HG03097 (cell line): Measurements from ENCODE around the gene EPB41L4B.
"Not testable (repeated sequence)": the region's sequence is repeated elsewhere in the genome, so short reads cannot be mapped to it uniquely, and the experiment has no call there.

Source experiments
- ATAC-seq: cut with Tn5 transposase; IDR thresholded peaks from one replicate; pipeline ENCODE4 v1.9.1; 2021; ENCODE audit not compliant: unreplicated experiment, low FRiP score

The EPB41L4B gene

DNA sequence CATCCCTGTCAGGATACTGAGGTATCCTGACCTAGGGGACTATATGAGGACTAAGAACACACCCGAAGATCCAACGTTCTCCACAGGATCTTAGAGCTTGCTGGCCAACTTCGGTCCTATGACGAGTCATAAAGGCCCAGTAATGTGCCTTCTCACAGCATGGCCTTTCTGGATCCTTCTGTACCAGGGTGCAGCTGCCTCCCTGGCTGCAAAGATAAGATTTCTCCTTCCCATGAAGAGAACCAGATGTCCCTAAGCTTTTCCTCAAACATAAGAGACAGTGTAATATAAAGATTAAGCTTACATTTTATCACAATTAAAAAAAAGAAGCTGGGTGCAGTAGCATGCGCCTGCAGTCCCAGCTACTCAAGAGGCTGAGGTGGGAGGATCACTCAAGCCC is 18.3 kb downstream of the EPB41L4B start:
- ATAC-seq, result no peak

- no peak for ATAC-seq
Measured at GRCh38 chr9:109301012-109301411, 19.8 kb downstream of the EPB41L4B start.

DNA sequence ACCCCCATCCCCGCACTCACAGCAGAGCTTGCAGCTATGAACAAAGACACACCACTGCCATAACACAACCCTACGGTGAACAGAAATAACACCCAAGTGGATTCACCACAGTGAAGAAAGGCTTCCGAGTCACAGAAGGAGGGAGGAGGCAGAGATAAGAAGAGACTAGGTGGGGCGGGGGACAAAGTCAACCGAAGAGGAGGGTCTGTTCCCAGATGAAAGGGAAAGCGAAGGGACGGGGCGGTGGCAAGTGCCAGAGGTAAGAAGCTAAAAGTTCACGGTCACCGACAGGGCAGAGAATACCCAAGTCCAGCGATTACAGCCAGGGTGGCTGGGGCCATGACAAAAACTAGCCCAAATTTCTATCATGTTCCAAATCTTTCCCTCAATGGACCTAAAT is 21.0 kb downstream of the EPB41L4B start:
- ATAC-seq, result no peak

GRCh38 chr9:109297899-109298298 is 23.0 kb downstream of the EPB41L4B start:
- ATAC-seq, result no peak

- no peak for ATAC-seq
Measured at GRCh38 chr9:109295221-109296130, 25.4 kb downstream of the EPB41L4B start.

DNA sequence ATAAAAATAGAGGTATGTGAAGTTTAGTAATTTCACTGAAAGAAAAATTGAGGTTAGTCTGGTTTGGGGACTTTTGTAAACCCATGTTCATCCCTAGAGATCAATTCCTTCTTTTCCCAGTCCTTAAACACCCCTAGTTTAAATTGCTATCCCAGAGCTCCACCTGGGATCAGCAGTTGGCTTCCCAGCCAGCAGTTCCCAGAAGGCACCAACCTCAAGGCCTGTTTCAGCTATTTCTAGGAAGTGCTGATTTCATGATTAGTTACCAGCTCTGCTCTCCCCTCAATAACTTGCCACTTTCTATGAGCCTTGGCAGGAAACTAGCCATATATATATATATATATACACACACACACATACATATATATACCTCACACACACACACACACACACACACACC is 30.5 kb downstream of the EPB41L4B start:
- ATAC-seq, result no peak

DNA sequence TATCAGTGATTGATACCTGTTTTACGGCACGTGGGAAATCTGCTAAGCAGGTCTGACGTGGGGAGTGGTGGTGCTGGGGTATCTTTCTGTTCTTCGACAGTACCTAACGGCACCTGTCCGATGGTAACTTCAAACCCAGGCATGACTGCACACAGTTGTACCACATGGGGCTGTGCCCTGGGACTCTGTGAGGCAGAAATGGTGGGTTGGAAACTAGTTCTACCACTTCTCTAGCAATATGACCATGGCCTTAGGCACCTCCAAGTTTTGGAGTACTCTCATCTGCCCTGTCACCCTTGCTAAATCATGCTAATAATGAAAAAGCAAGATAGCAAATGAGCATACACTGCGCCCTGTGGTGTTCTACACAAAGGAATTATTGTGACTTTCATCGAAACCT is 30.9 kb downstream of the EPB41L4B start:
- no peak for ATAC-seq

GRCh38 chr9:109289186-109289585 is 31.7 kb downstream of the EPB41L4B start:
- no peak for ATAC-seq

DNA sequence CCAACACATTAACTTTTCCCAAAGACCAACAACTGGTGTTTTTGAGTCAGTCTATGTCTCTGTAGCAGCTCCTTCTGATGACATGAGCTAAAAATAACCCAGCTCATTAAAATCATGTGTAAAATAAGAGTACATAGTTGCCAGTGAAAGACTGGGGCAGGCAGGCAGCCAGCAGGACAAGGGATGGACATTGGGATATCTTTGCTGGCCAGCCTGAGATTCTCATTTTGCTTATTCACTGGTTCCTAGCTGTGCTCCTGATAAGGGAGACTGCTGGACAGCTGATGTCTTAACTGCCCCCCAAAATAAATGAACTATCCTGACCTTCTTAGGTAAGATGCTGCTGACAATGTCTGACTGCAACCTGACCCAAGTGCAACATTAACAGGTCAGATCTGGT is 33.9 kb downstream of the EPB41L4B start:
- no peak for ATAC-seq

DNA sequence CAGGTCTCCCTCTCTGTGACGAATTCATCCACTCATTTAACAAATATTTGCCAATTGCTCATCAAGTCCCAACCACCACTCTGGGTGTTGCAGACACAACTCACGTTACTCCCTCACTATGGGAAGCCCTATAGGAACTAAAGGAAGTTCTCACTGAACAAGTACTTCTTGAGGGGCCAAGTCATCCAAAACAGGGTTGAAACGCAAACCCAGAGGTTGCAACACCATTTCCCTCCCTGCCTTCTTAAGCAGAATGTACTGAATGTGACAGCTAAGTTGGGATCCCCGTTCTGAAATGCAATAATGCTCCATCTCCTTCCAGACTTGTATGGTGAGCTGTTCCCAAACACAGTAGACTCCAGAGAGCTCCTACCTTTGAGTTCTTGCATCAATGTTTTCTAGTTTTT is 34.3 kb downstream of the EPB41L4B start:
- ATAC-seq, result no peak

- ATAC-seq, result not testable (repeated sequence)
Measured at GRCh38 chr9:109283672-109284071, 37.2 kb downstream of the EPB41L4B start.

GRCh38 chr9:109283012-109283411 is 37.8 kb downstream of the EPB41L4B start:
- no peak for ATAC-seq

GRCh38 chr9:109282302-109282701 is 38.6 kb downstream of the EPB41L4B start:
- no peak for ATAC-seq

- no peak for ATAC-seq
Measured at GRCh38 chr9:109281518-109281917, 39.3 kb downstream of the EPB41L4B start.

DNA sequence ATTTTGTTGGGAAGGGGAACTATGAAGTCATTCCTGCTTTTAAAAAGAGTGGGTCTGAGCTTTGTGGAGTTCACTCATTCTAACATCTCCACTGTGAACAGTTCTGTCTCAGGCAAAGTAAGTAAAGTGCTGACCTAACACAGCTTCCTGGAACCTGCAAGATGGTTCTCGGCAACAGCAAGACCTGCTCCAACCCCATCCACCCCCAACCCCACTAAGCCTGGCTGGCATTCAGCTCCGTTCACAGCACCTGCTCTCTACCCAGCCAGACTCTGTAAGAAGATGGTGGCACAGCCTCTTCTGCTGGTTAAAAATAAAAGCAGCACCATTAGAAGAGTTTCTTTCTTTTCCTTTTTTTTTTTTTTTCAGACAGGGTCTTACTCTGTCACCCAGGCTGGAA is 42.0 kb downstream of the EPB41L4B start:
- ATAC-seq, result no peak

DNA sequence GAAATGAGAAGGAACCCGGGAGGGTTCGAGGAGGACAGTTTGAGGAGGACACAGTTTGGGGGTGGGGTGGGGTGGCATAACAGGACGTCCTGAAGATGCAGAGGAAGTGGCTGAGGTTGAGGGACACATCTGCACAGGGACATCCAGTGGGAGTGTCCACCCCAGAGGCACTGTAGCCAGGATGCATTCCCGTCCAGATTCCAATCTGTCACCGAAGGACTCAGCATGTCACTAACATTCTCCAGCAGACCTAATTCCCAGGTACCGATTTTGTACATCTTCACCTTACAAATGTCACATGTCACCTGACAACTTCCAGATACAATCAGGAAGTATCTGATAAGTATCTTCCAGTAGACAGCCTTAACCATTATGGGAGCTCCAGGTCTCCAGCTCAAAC is 42.6 kb downstream of the EPB41L4B start:
- ATAC-seq, result no peak

DNA sequence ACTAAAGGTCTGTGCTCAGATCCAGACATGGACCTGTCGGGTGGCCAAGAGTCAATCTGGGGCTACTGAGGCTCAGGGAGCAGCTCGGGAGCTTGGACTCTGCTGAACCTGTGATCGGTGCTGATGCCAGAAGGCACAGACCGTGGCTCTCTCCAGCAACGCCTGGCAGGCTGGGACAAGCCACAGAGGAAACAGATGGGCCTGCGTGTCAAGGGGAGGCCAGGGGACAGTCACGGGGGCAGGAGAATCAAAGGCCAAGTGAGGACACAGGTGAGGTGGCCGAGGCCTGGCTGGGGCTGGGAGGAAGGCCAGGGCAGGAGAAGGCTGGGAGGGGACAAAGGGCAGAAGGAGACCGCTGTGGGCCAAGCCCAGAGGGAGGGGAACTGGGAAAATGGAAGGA is 43.4 kb downstream of the EPB41L4B start:
- no peak for ATAC-seq

- no peak for ATAC-seq
Measured at GRCh38 chr9:109276469-109277440, 44.1 kb downstream of the EPB41L4B start.

DNA sequence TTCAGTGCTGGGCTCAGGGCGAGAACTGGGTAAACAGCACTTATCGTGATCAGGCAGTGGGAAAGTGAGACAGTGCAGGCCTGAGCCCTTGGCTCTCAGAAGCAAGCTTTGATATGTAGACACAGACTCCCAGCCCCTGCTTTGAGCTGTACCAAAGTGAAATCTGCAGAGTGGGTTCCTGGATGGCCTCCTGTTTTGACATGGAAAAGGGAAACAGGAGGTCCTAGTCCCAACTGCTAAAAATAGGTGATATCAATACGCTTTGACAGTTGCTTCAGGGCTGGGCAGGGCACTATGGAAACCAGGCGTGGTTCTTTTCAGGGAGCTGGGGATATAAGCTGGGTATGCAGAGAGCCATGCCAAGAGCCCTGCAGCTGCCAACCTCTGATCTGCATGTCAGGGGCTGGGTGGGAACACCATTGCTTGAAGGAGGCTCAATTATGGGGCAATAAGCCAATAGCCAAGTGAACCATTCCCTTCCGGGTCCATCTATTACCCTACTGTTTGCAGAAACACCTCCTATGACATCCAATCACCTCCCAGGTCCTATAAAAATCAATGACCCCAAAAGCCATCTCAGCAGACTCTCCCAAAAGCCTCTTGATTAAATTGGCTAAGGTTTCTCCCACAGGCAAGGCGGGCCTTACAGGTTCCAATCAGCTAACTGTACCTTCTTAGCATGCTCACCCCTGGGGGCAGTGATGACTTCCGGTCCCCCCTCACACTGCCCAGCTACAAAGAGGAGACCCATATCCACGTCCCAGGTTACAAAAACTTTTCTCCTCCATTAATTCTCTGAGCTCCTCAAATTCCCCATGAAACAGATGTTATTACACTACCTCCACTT is 45.8 kb downstream of the EPB41L4B start:
- ATAC-seq, result no peak

GRCh38 chr9:109273869-109274268 is 47.0 kb downstream of the EPB41L4B start:
- no peak for ATAC-seq
